Lung (tissue), 12 donors: Measurements from ENCODE around the gene PDIA4. TPM values are rescaled to one million over a fixed set of nuclear protein-coding genes. Genes with fewer than 3 reads are reported as not detected.

ENCODE experiments used
- ATAC-seq: fragments of 200-7000 bp; cut with Tn5 transposase; one replicate; pipeline ENCODE4 v1.9.1; 2020; ENCODE audit warnings: moderate number of reproducible peaks; ENCODE audit not compliant: insufficient read depth, low FRiP score
- DNase-seq, 3 donors: peaks; one replicate each; pipeline ENCODE4 v3.0.0-alpha.2; 2013 to 2017
- H3K27ac ChIP-seq, 2 donors: one replicate each; pipeline ENCODE4 v1.5.1; 2013; ENCODE audit warnings: mild to moderate bottlenecking in 2 of 2, moderate library complexity in 2 of 2, control low read depth in 1 of 2, inconsistent platforms in 1 of 2, low read depth in 1 of 2, low read length in 1 of 2
- H3K27me3 ChIP-seq, 3 donors: one replicate each; pipeline ENCODE4 v1.5.1; 2013; ENCODE audit warnings: low read length in 2 of 3; ENCODE audit not compliant: control insufficient read depth in 3 of 3, insufficient read depth in 3 of 3
- H3K36me3 ChIP-seq, 4 donors: one replicate each; pipeline ENCODE4 v1.5.1; 2013; ENCODE audit warnings: low read length in 4 of 4, mild to moderate bottlenecking in 1 of 4, moderate library complexity in 1 of 4; ENCODE audit not compliant: control insufficient read depth in 4 of 4, insufficient read depth in 4 of 4
- H3K4me1 ChIP-seq, 5 donors: one replicate each; pipeline ENCODE4 v1.5.1; 2013; ENCODE audit warnings: low read length in 5 of 5, mild to moderate bottlenecking in 2 of 5, moderate library complexity in 1 of 5; ENCODE audit not compliant: control insufficient read depth in 5 of 5, insufficient read depth in 5 of 5
- H3K4me3 ChIP-seq: one replicate; pipeline ENCODE4 v1.5.1; 2013; ENCODE audit warnings: mild to moderate bottlenecking, control low read depth, moderate library complexity
- H3K9ac ChIP-seq, 2 donors: one replicate each; pipeline ENCODE4 v1.5.1; 2013; ENCODE audit warnings: low read length in 2 of 2, control low read depth in 1 of 2; ENCODE audit not compliant: insufficient read depth in 1 of 2
- H3K9me3 ChIP-seq, 4 donors: one replicate each; pipeline ENCODE4 v1.5.1; 2013; ENCODE audit warnings: low read length in 3 of 4, mild to moderate bottlenecking in 1 of 4, moderate library complexity in 1 of 4; ENCODE audit not compliant: control insufficient read depth in 4 of 4, insufficient read depth in 3 of 4
- WGBS, 2 donors: extraction: QIAGEN DNeasy Blood & Tissue Kit; methylation state at CpG; one replicate each; pipeline ENCODE4 v1.1.7; 2013; 5-methylcytosine and 5-hydroxymethylcytosine counted together
- polyA plus RNA-seq, 2 donors: library from polyadenylated mRNA; stranded (reverse); fragments of 200-250 nt; gene quantifications; one replicate each; pipeline ENCODE4 v1.2.1, GENCODE V29; 2013
- total RNA-seq, 2 donors: library from RNA; depleted of rRNA in 1 of 2; stranded (reverse); fragments of >200 nt in 1 of 2; gene quantifications; one replicate each; pipeline ENCODE4 v1.2.1, GENCODE V29; 2014 to 2021
- TF ChIP-seq, protein P1 (sequence below): IDR thresholded peaks from 2 replicates; pipeline ENCODE4 v1.5.1; 2012; ENCODE audit warnings: mild to moderate bottlenecking; ENCODE audit errors: control extremely low read depth, extremely low read depth
- donor health status: control.
- donor health status: control.
- donor health status: Bipolar disorder and iron deficiency.
- donor health status: healthy.
- donor health status: DM: yes; HTN: yes; CAD: no.

Gene PDIA4
- total and polyA plus RNA-seq, 4 donors = 48.6 to 213 (median 147) TPM

DNA sequence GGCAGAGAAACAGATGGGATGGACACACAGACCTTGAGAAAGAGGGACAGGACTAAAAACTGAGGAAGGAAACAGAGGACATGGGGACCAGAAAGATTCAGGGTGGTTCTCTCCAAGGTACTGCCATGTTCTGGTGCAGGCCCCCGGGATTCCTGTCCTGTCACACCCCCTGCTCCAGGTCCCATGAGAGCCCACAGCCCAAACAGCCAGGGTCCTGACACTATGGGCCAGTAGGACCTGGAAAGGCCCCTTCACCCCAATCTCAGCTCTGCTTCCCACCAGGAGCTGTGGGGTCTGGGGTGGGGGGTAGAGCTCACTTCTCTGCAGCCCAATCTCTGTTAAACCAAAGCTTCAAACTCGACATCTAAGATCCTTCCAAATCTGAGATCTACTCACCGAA is 21.2 kb downstream of the PDIA4 start:
- peaks cover 33 to 72% (median 36%) of the 10 kb centered on the region in 4 donors for H3K36me3 ChIP-seq
- H3K27ac ChIP-seq = no peak overlapping the region
- no peaks in the 10 kb centered on the region for H3K9me3 ChIP-seq
- no peak for DNase-seq
- no peak for ATAC-seq
- TF ChIP-seq, protein P1, sequence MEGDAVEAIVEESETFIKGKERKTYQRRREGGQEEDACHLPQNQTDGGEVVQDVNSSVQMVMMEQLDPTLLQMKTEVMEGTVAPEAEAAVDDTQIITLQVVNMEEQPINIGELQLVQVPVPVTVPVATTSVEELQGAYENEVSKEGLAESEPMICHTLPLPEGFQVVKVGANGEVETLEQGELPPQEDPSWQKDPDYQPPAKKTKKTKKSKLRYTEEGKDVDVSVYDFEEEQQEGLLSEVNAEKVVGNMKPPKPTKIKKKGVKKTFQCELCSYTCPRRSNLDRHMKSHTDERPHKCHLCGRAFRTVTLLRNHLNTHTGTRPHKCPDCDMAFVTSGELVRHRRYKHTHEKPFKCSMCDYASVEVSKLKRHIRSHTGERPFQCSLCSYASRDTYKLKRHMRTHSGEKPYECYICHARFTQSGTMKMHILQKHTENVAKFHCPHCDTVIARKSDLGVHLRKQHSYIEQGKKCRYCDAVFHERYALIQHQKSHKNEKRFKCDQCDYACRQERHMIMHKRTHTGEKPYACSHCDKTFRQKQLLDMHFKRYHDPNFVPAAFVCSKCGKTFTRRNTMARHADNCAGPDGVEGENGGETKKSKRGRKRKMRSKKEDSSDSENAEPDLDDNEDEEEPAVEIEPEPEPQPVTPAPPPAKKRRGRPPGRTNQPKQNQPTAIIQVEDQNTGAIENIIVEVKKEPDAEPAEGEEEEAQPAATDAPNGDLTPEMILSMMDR = no peak
- no peaks in the 10 kb centered on the region for H3K27me3 ChIP-seq
- H3K4me1 ChIP-seq = no peaks in the 10 kb centered on the region
- 78 to 80% methylated on average over 3 of the region's 3 CpGs for WGBS, 2 donors
- H3K9ac ChIP-seq = no peak overlapping the region
- no peak overlapping the region for H3K4me3 ChIP-seq

GRCh38 chr7:149006345-149006725 is 22.0 kb downstream of the PDIA4 start:
- DNase-seq (no peak), ATAC-seq (no peak)
- Histone ChIP-seq H3K9me3 (no peaks in the 10 kb centered on the region), H3K9ac (no peak overlapping the region), H3K4me3 (no peak overlapping the region), H3K27ac (no peak overlapping the region), H3K27me3 (no peaks in the 10 kb centered on the region), H3K4me1 (no peaks in the 10 kb centered on the region), H3K36me3 (peaks cover 27 to 67% (median 36%) of the 10 kb centered on the region in 4 donors)
- TF ChIP-seq, protein P1 = no peak
- 89 to 90% methylated on average over 10 of the region's 10 CpGs for whole genome bisulfite sequencing, 2 donors

DNA sequence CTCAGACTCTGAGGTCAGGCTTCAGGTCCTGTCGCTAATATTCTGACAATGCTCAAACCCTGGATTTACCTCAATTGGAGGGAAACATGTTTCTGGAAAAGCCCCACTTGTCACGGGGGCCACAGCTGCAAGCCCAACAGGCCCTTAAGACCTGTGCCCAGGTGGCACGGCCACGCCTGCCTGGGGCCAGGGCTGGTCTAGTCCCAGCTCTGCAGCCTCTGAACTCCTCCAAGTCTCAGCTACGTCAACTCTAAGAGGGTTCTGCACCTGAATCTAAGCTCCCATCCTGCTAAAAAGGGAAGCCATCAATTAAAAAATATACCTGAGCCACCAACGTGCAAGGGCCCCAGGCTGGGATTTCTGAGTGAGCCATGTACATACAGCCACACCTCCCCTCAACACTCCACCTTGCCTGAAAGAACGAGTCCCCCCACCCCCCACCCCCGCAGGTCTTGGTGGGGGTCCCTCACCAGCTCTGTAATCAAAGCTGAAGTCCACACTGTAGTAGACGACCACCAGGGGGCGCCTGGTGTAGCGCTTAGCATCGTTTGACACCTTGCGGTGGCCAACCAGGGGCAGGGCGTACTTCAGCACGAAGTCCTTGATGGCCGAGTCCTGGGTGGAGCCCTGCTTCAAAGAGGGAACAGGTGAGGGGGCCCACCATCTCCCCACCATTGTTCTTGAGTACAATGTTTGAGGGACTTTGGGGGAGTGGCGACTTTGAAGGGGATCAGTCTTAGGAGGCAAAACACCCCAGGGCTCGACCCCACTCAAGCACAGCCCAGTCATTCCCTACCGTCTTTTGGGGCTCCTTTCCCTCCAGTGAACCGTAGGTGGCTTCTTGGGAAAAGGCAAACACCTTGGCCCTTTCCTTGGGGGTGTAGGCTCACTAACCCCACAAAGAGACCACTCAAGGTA is 22.6 kb downstream of the PDIA4 start:
- TF ChIP-seq, protein P1 = peak; percentile 55
- H3K9me3 ChIP-seq = no peaks in the 10 kb centered on the region
- no peaks in the 10 kb centered on the region for H3K27me3 ChIP-seq
- H3K36me3 ChIP-seq = peaks cover 21 to 62% (median 32%) of the 10 kb centered on the region in 4 donors
- H3K4me1 ChIP-seq = no peaks in the 10 kb centered on the region
- no peak overlapping the region for H3K27ac ChIP-seq
- WGBS, 2 donors = 47 to 52% methylated on average over 20 of the region's 20 CpGs
- ATAC-seq (peak; percentile 70), DNase-seq (peak; percentile 78 to 82 (median 79))
- H3K4me3 ChIP-seq = no peak overlapping the region
- no peak overlapping the region for H3K9ac ChIP-seq
